DMS53 (cell line): ENCODE results near the gene IMMP2L.

Source experiments
- DNase-seq: peaks from one replicate; lab custom pipeline; 2025; lab: John Stamatoyannopoulos, UW

The IMMP2L gene

GRCh38 chr7:110867771-110868170, 694.5 kb downstream of the IMMP2L start:
- no peak for DNase-seq

- DNase-seq = no peak
These were observed 699.0 kb downstream of the IMMP2L start for GRCh38 chr7:110863258-110863657.

- DNase-seq = no peak
These were observed 701.1 kb downstream of the IMMP2L start for GRCh38 chr7:110861163-110861562.

- DNase-seq = no peak
These were observed 705.2 kb downstream of the IMMP2L start for GRCh38 chr7:110857106-110857505.

GRCh38 chr7:110856704-110857103, 705.6 kb downstream of the IMMP2L start:
- peak; percentile 72 for DNase-seq

- DNase-seq = no peak
These were observed 707.6 kb downstream of the IMMP2L start for GRCh38 chr7:110854651-110855050.

- DNase-seq = no peak
These were observed 708.1 kb downstream of the IMMP2L start for GRCh38 chr7:110854166-110854565.

- DNase-seq = no peak
These were observed 709.0 kb downstream of the IMMP2L start for GRCh38 chr7:110853263-110853662.

- DNase-seq = peak; percentile 43
These were observed 709.9 kb downstream of the IMMP2L start for GRCh38 chr7:110852156-110852940.

- no peak for DNase-seq
These were observed 712.1 kb downstream of the IMMP2L start for GRCh38 chr7:110850224-110850623.

GRCh38 chr7:110842796-110843195, 719.5 kb downstream of the IMMP2L start:
- DNase-seq = no peak

- DNase-seq = no peak
These were observed 720.3 kb downstream of the IMMP2L start for GRCh38 chr7:110841840-110842545.

GRCh38 chr7:110839866-110840265, 722.4 kb downstream of the IMMP2L start:
- peak; percentile 94 for DNase-seq

GRCh38 chr7:110835849-110836248, 726.4 kb downstream of the IMMP2L start:
- no peak for DNase-seq

GRCh38 chr7:110835218-110835617, 727.1 kb downstream of the IMMP2L start:
- DNase-seq = peak; percentile 90

GRCh38 chr7:110831419-110831818, 730.9 kb downstream of the IMMP2L start:
- DNase-seq = no peak

GRCh38 chr7:110830778-110831177, 731.5 kb downstream of the IMMP2L start:
- DNase-seq = no peak

- DNase-seq = no peak
These were observed 734.4 kb downstream of the IMMP2L start for GRCh38 chr7:110827936-110828335.

- no peak for DNase-seq
These were observed 734.9 kb downstream of the IMMP2L start for GRCh38 chr7:110827287-110827855.

GRCh38 chr7:110813986-110814385, 748.3 kb downstream of the IMMP2L start:
- DNase-seq = no peak

- DNase-seq = no peak
These were observed 752.5 kb downstream of the IMMP2L start for GRCh38 chr7:110809832-110810231.

GRCh38 chr7:110808361-110808760, 753.9 kb downstream of the IMMP2L start:
- no peak for DNase-seq

- DNase-seq = peak; percentile 24
These were observed 757.8 kb downstream of the IMMP2L start for GRCh38 chr7:110804501-110804900.
